Anterior cingulate cortex (tissue), 58 donors: ENCODE data around the gene RTN3.
"Not testable (repeated sequence)": the region's sequence is repeated elsewhere in the genome, so short reads cannot be mapped to it uniquely, and the experiment has no call there.

ENCODE experiments used
- DNase-seq, 58 donors: peaks; one replicate each; lab custom pipeline; 2025; lab: John Stamatoyannopoulos, UW

Gene RTN3

GRCh38 chr11:63767267-63767564 lies 85.9 kb downstream of the RTN3 start:
- no peak for DNase-seq

DNA sequence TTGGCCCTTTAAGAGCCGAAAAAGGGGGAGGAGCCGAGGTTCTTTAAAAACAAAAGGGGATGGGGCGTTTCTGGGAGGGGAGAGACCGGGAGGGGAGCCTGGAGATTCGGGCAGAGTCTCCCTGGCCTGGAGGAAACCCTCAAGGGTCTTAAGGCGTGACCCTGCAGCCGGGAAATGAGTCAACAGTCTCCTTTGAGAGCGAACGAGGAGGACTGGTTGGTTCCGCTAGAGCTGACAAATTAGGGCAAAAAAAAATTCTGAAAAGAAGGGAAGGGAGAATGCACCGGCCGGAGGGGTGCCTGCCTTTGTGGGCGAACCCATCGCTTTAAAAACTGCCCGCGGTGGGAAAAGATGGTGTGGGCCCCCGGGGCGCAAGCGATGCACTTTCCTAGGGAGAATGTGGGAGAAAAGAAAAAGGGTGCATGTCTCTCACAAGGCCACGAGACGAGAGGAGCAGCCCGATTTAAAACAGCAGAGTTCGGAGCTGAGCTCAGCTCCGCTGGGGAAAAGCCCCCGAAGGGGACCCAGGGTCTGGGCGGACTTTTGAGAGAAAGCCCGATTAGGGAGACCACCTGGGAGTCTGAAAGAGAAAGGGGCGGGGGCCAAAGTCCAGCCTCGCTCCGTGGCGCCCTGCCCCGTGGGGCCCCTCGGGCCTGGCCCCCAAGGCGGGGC lies 86.4 kb downstream of the RTN3 start:
- peak in 42 of 58 donors; percentile 18 to 76 (median 46) for DNase-seq

DNA sequence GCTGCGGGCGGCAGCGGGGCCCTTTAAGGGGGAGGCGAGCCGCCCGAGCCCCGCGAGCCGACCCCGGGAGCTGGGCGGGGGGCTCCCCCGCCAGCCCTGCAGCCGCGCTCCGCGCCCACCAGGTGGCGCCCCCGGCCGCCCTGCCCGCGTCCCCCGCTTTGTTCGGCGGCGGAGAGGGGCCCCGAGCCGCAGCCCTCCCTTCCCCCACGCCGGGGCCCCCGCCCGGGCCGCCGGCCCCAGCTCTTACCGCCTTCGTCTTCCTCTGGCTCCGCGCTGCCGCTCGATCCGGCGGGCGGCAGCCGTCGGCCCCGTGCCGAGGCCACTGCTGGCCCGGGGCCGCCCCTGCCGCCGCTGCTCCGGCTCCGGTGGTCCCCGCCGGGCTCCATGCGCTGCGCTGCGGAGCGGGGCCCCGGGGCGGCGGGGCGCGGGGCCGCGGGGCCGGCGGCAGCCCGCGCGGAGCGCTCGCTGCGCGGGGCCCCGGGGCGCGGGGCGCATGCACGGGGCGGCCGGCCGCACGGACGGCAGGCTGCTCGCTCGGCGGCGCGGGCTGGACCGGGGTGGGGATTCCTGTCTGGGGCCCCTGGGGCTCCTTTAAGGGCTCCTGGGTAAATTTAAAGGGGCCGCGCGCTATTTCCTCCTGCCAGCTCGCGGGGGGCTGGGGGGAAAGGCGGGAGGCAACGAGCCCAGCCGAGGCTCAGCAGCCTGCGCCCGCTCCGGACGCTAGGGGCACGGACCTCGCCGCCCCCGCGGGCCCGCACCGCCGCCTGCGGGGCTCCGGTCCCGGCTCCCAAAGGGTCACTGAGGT lies 87.1 kb downstream of the RTN3 start, which contains the start of gene ZFTA:
Gene ZFTA, minus strand, starts transcription at position 539 of the 805 bp plus-strand sequence. Its CDS starts 153 bp downstream, at position 386.
- DNase-seq = peak in 39 of 58 donors; percentile 26 to 81 (median 45)

DNA sequence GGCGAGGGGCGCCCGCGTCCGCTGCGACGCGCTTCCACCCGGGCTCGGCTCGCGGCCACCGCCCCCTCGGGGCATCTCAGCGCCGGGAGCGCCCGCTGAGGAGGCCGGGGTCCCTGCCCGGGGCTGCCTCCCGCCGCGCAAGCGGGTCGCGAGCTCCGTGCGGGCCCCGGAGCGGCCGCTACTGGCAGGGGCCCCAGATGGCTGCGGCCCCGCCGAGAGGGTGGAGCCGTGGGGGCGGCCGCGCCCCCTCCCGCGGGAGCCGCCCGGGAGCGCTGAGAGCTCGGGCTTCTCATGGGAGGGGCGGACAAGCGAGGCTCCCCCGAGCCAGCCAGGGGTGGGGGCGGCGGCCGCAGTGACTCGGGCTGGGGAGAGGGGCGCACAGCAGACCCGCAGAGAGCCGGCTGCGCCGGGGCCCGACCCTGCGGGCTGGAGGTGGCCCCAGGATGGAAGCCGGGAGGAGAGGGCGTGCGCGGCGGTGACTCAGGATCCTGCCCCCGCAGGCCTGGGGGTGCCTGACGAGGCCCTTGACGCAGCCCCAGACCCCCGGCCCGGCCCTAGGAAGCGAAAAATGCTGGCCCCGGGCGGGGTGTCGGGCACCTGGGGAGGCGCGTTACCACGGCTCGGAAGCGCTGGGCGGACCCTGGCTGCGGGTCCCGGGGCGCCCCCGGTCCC lies 87.9 kb downstream of the RTN3 start:
- peak in 6 of 58 donors; percentile 18 to 69 (median 40) for DNase-seq

GRCh38 chr11:63769714-63770455 lies 88.6 kb downstream of the RTN3 start:
- DNase-seq = peak in 4 of 58 donors; percentile 17 to 53 (median 36)

GRCh38 chr11:63770763-63771162 lies 89.5 kb downstream of the RTN3 start:
- DNase-seq = no peak

DNA sequence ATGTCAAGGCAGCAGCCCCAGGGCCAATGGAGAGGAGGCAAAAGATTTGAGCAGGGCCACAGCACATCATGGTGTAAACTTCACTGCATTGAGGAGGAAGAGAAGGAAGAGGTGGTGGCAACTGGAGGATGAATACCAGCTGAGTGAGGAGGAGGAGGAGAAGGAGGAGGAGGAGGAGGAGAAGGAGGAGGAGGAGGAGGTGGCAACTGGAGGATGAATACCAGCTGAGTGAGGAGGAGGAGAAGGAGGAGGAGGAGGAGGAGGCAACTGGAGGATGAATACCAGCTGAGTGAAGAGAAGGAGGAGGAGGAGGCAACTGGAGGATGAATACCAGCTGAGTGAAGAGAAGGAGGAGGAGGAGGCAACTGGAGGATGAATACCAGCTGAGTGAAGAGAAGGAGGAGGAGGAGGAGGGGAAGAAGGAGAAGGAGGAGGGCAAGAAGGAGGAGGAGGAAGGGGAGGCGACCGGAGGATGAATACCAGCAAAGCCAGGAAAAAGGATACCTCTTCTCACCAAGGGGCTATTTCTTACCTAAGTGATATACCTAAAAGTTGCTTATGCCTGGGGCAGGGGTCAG lies 90.5 kb downstream of the RTN3 start:
- not testable (repeated sequence) for DNase-seq

DNA sequence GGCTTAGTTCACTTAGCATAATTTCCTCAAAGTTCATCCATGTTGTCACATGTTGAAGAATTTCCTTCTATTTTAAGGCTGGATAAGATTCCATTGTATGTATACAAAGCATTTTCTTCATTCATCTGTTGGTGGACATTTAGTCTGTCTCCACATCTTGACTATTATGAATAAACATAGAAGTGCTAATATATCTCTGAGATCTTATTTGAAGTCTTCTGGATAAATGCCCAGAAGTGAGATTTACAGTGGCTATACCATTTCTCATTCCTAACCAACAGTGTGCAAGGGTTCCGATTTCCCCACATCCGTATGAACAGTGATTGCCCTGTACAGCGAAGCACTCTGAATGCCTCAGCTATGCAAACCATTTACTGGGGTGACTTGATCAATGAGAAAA lies 93.9 kb downstream of the RTN3 start:
- no peak for DNase-seq

DNA sequence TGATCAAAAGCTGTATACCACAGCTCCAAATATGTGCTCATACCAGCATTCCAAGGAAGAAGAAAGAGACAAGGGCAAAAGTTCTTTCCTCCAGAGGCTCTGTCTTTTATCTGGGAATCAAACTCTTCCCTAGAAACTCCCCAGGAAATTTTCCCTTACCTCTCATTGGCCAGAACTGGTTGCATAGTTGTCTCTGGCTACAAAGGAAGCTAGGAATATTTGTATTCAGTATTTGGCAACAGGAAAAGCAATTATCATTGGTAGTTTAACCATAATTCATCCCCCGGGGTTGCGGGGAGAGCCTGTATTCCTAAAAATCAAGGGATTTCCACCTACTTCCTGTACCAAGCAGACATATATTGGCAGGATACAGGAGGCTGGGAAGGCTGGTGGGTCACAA lies 97.7 kb downstream of the RTN3 start:
- DNase-seq = no peak

DNA sequence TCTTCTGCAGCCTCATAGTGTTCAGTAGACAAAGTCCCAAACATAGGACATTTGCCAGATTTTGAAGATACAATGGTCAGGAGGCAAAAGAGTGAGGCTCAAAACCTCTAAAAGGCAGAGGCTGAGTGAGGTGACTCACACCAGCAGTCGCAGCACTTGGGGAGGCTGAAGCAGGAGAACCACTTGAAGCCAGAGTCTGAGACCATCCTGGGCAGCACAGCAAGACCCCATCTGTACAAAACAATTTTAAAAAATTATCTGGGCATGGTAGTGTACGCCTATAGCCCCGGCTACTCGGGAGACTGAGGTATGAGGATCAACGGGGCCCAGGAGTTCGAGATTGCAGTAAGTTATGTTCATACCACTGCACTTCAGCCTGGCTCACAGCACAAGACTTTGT lies 101.4 kb downstream of the RTN3 start:
- DNase-seq = no peak

DNA sequence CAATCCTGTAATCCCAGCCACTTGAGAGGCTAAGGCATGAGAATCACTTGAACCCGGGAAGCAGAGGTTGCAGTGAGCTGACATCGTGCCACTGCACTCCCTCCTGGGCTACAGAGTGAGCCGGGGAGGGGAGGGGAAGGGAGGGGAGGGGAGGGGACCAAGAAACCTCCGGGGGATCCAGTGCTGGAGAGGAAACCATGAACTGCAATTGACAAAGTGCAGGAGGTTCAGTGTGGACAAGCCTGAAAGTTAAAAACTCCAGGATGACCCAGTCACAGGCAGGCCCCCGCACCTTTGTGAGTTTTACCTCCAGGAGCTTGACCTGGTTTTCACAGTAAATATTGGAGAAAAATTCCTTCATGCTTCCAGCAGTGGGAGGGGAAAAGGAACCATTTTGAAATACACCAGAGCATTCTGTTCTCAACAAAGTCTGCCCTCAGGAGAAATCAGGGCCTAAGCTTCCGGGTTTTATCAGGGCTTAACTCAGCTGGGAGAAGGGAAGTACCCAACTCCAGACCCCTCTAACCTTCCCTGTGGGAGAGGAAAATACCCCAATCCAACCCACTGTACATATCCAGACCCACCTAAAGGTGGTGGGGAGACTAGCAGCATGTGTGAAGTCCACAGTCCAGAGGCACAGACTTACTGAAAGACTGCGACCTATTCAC lies 102.8 kb downstream of the RTN3 start:
- no peak for DNase-seq

DNA sequence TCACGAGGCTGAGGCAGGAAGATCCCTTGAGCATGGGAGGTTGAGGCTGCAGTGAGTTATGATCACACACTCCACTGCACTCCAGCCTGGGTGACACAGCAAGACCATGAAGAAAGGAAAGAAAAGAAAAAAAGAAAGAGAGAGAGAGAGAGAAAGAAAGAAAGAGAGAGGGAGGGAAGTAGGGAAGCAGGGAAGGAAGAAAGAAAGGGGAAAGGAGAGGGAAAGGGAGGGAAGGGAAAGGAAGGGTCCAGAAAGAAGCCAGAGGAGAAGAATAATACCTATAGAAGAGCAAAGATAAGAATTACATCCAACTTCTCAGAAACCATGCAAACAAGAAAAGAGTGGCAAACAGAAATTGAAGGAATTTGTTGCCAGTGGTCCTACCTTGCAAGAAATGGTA lies 104.5 kb downstream of the RTN3 start:
- no peak for DNase-seq

GRCh38 chr11:63791495-63792167 lies 110.3 kb downstream of the RTN3 start:
- no peak for DNase-seq

GRCh38 chr11:63793161-63793560 lies 111.9 kb downstream of the RTN3 start:
- no peak for DNase-seq

DNA sequence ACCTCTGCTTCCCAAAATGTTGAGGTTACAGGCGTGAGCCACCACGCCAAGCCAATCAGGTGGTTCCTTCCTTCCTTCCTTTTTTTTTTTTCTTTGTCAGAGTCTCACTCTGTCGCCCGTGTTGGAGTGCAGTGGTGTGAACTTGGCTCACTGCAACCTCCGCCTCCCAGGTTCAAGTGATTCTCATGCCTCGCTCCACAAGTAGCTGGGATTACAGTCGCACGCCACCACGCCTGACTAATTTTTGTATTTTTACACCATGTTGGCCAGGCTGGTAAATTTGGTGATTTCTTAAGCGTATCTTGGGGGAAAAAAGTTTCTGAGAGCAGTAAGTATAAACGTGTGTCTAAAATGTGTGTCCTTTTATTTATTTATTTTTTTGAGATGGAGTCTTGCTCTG lies 113.8 kb downstream of the RTN3 start:
- no peak for DNase-seq

- DNase-seq = no peak
Observed at GRCh38 chr11:63800921-63801320, 119.6 kb downstream of the RTN3 start.

GRCh38 chr11:63802637-63803414 lies 121.5 kb downstream of the RTN3 start:
- no peak for DNase-seq

- DNase-seq = no peak
Observed at GRCh38 chr11:63804259-63804658, 123.0 kb downstream of the RTN3 start.
